OCI-LY3 (cell line): ENCODE measurements around the gene PTAR1.

Source experiments
- H2AFZ ChIP-seq: fragments of 200-600, 300-600 bp; shearing (Covaris generic); 2 replicates; pipeline ENCODE4 v1.6.0; 2014; ENCODE audit warnings: antibody characterized with exemption, low read depth, low read length
- H3K27ac ChIP-seq: fragments of 200-600, 300-600 bp; sonication (generic); 2 replicates; pipeline ENCODE4 v1.5.1; 2014; ENCODE audit warnings: mild to moderate bottlenecking, low read length, moderate library complexity, mixed read lengths
- H3K27me3 ChIP-seq: fragments of 200-600, 300-600 bp; sonication (generic); 2 replicates; pipeline ENCODE4 v1.6.1; 2014; ENCODE audit warnings: low read depth, low read length, mixed read lengths
- H3K36me3 ChIP-seq: fragments of 200-600, 300-600 bp; sonication (generic); replicated peaks from 2 replicates; pipeline ENCODE3; 2014; ENCODE audit warnings: low read depth, low read length, mixed read lengths
- H3K4me1 ChIP-seq: fragments of 300-600, 200-600 bp; sonication (generic); 2 replicates; pipeline ENCODE4 v1.6.1; 2014; ENCODE audit warnings: low read length, mixed read lengths
- H3K4me2 ChIP-seq: fragments of 200-600, 300-600 bp; sonication (generic); 2 replicates; pipeline ENCODE4 v1.6.1; 2014; ENCODE audit warnings: low read length, mixed read lengths
- H3K4me3 ChIP-seq: fragments of 300-600, 200-600 bp; sonication (generic); 2 replicates; pipeline ENCODE4 v1.5.1; 2014; ENCODE audit warnings: antibody characterized with exemption, mild to moderate bottlenecking, low read length, moderate library complexity
- H3K79me2 ChIP-seq: fragments of 300-600, 200-600 bp; shearing (Covaris generic); 2 replicates; pipeline ENCODE4 v1.6.1; 2014; ENCODE audit warnings: mild to moderate bottlenecking, low read length, mixed read lengths
- H3K9ac ChIP-seq: fragments of 300-600, 200-600 bp; shearing (Covaris generic); 2 replicates; pipeline ENCODE4 v1.6.0; 2014; ENCODE audit warnings: mild to moderate bottlenecking, low read length, moderate library complexity
- H3K9me3 ChIP-seq: fragments of 200-600, 300-600 bp; shearing (Covaris generic); 2 replicates; pipeline ENCODE4 v1.6.1; 2014; ENCODE audit warnings: low read length, mixed read lengths; ENCODE audit not compliant: insufficient read depth
- H4K20me1 ChIP-seq: fragments of 200-600, 300-600 bp; sonication (generic); 2 replicates; pipeline ENCODE4 v1.6.1; 2016; ENCODE audit warnings: low read length, mixed read lengths; ENCODE audit not compliant: insufficient read depth
- CTCF ChIP-seq: fragments of 200-600, 300-600 bp; sonication (generic); IDR thresholded peaks from 2 replicates; pipeline ENCODE4 v1.5.1; 2014; ENCODE audit warnings: antibody characterized with exemption, low read length, low read depth
- EZH2phosphoT487 ChIP-seq: fragments of 200-600 bp; shearing (Covaris generic); IDR thresholded peaks from 2 replicates; pipeline ENCODE4 v1.6.1; 2018; ENCODE audit warnings: antibody characterized with exemption, mixed run types, low read depth

Gene PTAR1

GRCh38 chr9:69719983-69720382, 39.8 kb downstream of the PTAR1 start:
- Histone ChIP-seq H3K27ac (no peak overlapping the region), H3K4me3 (no peak overlapping the region), H3K9me3 (no peaks in the 10 kb centered on the region), H2AFZ (no peak overlapping the region), H3K4me1 (no peaks in the 10 kb centered on the region), H3K79me2 (no peaks in the 10 kb centered on the region), H3K36me3 (peaks cover 38% of the 10 kb centered on the region), H3K4me2 (no peak overlapping the region), H3K9ac (no peak overlapping the region), H3K27me3 (no peaks in the 10 kb centered on the region), H4K20me1 (no peaks in the 10 kb centered on the region)
- TF ChIP-seq CTCF (no peak), EZH2phosphoT487 (no peak)

DNA sequence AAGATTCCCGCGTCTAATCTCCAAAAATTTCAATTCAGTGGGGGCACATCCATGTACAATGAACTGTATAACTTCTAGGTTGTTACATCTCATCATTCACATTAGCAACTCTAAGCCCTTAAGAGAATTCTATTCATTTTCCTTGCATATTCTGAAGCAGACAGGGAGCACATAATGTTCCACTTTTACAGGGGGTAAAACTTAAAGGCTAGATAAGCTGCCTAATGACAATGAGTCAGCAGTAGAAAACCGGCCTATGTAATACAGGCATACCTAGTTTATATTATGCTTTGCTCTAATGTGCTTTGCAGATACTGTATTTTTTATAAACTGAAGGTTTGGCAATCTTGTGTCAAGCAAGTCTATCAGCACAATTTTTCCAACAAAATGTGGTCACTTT, 40.4 kb downstream of the PTAR1 start:
- Histone ChIP-seq H2AFZ (no peak overlapping the region), H3K9me3 (no peaks in the 10 kb centered on the region), H3K36me3 (peaks cover 33% of the 10 kb centered on the region), H3K9ac (no peak overlapping the region), H4K20me1 (no peaks in the 10 kb centered on the region), H3K79me2 (no peaks in the 10 kb centered on the region), H3K4me1 (no peaks in the 10 kb centered on the region), H3K4me2 (no peak overlapping the region), H3K27me3 (no peaks in the 10 kb centered on the region), H3K4me3 (no peak overlapping the region), H3K27ac (no peak overlapping the region)
- TF ChIP-seq CTCF (no peak), EZH2phosphoT487 (no peak)

DNA sequence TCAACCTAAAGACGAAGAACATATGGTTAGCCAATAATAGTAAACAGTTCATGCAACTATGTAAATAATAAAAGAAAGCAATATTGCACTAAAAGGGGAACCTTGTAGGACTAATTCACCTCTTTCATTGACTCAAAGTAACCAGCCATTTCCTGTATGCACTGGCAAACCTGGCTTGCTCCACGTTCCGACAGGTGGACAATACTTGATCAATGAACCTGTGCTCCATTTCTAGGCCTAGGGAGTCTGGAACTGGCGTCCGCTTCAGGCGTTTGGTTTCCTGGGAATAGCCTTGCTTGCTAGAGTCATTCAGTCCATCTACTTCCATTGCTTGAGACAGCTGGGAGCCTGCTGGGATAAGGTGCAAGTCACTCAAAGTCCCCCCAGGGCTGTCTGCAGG, 41.6 kb downstream of the PTAR1 start:
- no peak overlapping the region for H3K9ac ChIP-seq
- H3K27ac ChIP-seq: no peak overlapping the region
- H2AFZ ChIP-seq: no peak overlapping the region
- H3K4me3 ChIP-seq: no peak overlapping the region
- no peaks in the 10 kb centered on the region for H3K4me1 ChIP-seq
- H4K20me1 ChIP-seq: no peaks in the 10 kb centered on the region
- no peaks in the 10 kb centered on the region for H3K27me3 ChIP-seq
- H3K4me2 ChIP-seq: no peak overlapping the region
- no peaks in the 10 kb centered on the region for H3K9me3 ChIP-seq
- H3K36me3 ChIP-seq: peaks cover 27% of the 10 kb centered on the region
- no peaks in the 10 kb centered on the region for H3K79me2 ChIP-seq
- no peak for TF ChIP-seq EZH2phosphoT487
- TF ChIP-seq CTCF: no peak

- H3K4me2 ChIP-seq: no peak overlapping the region
These were observed 44.0 kb downstream of the PTAR1 start for GRCh38 chr9:69715825-69716224.

More at GRCh38 chr9:69715825-69716224, 44.0 kb downstream of the PTAR1 start:
- Histone ChIP-seq H3K27ac (no peak overlapping the region), H3K27me3 (no peaks in the 10 kb centered on the region), H2AFZ (no peak overlapping the region), H4K20me1 (no peaks in the 10 kb centered on the region), H3K4me3 (no peak overlapping the region), H3K9me3 (no peaks in the 10 kb centered on the region), H3K4me1 (no peaks in the 10 kb centered on the region), H3K9ac (no peak overlapping the region), H3K79me2 (no peaks in the 10 kb centered on the region), H3K36me3 (peaks cover 15% of the 10 kb centered on the region)
- no peak for TF ChIP-seq CTCF
- no peak for TF ChIP-seq EZH2phosphoT487
